Body of pancreas (tissue), 4 donors: ENCODE results near the gene MYO1E.

Experiments
- POLR2A ChIP-seq, 3 donors: fragments of 450-650 bp; IDR thresholded peaks; one replicate each; pipeline ENCODE4 v1.6.1; 2016; ENCODE audit warnings: antibody characterized with exemption in 3 of 3, mild to moderate bottlenecking in 2 of 3
- TF ChIP-seq, protein P1 (sequence below), 7 experiments: fragments of 450-650 bp in 4 of 7; fragments of 200-600 bp in 3 of 7; sonication (generic) in 3 of 7; IDR thresholded peaks; one replicate each; pipeline ENCODE4 v1.5.1; 2016 to 2019; ENCODE audit warnings: antibody characterized with exemption in 7 of 7

DNA sequence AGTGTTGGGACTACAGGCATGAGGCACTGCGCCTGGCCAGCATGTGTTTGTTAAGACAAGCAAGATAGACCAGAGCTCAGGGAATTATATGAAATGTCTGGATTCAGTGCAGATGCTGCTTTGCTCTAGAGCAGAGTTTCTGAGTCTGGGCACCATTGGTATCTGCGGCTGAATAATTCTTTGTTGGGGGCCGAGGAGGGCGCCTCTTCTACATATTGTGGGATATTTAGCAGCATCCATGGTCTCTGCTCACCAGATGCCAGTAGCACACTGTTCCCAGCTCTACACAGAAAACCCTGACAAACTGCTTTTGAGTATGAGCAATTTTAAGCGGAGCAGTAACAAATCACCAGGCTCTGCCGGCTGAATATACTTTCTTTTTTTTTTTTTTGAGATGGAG is 169.7 kb downstream of the MYO1E start:
- TF ChIP-seq POLR2A (IDR thresholded peaks at IDR 0.05): no peak
- TF ChIP-seq, protein P1, sequence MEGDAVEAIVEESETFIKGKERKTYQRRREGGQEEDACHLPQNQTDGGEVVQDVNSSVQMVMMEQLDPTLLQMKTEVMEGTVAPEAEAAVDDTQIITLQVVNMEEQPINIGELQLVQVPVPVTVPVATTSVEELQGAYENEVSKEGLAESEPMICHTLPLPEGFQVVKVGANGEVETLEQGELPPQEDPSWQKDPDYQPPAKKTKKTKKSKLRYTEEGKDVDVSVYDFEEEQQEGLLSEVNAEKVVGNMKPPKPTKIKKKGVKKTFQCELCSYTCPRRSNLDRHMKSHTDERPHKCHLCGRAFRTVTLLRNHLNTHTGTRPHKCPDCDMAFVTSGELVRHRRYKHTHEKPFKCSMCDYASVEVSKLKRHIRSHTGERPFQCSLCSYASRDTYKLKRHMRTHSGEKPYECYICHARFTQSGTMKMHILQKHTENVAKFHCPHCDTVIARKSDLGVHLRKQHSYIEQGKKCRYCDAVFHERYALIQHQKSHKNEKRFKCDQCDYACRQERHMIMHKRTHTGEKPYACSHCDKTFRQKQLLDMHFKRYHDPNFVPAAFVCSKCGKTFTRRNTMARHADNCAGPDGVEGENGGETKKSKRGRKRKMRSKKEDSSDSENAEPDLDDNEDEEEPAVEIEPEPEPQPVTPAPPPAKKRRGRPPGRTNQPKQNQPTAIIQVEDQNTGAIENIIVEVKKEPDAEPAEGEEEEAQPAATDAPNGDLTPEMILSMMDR (IDR thresholded peaks at IDR 0.05): no peak
